Osteocyte (in vitro differentiated cells): Measurements from ENCODE around the gene BAZ2A. TPM values are rescaled to one million over a fixed set of nuclear protein-coding genes. Genes with fewer than 3 reads are reported as not detected.
"Not testable (repeated sequence)": the region's sequence is repeated elsewhere in the genome, so short reads cannot be mapped to it uniquely, and the experiment has no call there.

Experiments used
- DNase-seq: peaks from one replicate; pipeline ENCODE4 v3.0.0; 2021; ENCODE audit warnings: mixed read lengths; ENCODE audit not compliant: unreplicated experiment; ENCODE audit errors: extremely low spot score
- H3K27ac Mint-ChIP-seq: one replicate; pipeline ENCODE4 v1.8.0; 2021; ENCODE audit warnings: mild to moderate bottlenecking, mixed read lengths; ENCODE audit not compliant: unreplicated experiment
- H3K27me3 Mint-ChIP-seq: one replicate; pipeline ENCODE4 v1.8.0; 2021; ENCODE audit warnings: mixed read lengths; ENCODE audit not compliant: unreplicated experiment
- H3K36me3 Mint-ChIP-seq: one replicate; pipeline ENCODE4 v1.8.0; 2021; ENCODE audit warnings: mixed read lengths; ENCODE audit not compliant: unreplicated experiment
- H3K4me1 Mint-ChIP-seq: one replicate; pipeline ENCODE4 v1.8.0; 2021; ENCODE audit warnings: mixed read lengths; ENCODE audit not compliant: unreplicated experiment
- H3K4me3 Mint-ChIP-seq: one replicate; pipeline ENCODE4 v1.8.0; 2021; ENCODE audit warnings: mild to moderate bottlenecking, moderate library complexity, mixed read lengths; ENCODE audit not compliant: unreplicated experiment
- H3K9me3 Mint-ChIP-seq: one replicate; pipeline ENCODE4 v1.8.0; 2021; ENCODE audit warnings: mixed read lengths; ENCODE audit not compliant: unreplicated experiment
- total RNA-seq: library from RNA; stranded (reverse); gene quantifications from 2 replicates; pipeline ENCODE4 v1.2.1, GENCODE V29; 2021
- TF ChIP-seq, protein P1 (sequence below): fragments of 200-600 bp; sonication (generic); IDR thresholded peaks from 2 replicates; pipeline ENCODE4 v1.5.0; 2021; ENCODE audit warnings: antibody characterized with exemption, mild to moderate bottlenecking, moderate library complexity

BAZ2A gene
- total RNA-seq, 1 donor from 2014 or later, result 83.1 TPM

DNA sequence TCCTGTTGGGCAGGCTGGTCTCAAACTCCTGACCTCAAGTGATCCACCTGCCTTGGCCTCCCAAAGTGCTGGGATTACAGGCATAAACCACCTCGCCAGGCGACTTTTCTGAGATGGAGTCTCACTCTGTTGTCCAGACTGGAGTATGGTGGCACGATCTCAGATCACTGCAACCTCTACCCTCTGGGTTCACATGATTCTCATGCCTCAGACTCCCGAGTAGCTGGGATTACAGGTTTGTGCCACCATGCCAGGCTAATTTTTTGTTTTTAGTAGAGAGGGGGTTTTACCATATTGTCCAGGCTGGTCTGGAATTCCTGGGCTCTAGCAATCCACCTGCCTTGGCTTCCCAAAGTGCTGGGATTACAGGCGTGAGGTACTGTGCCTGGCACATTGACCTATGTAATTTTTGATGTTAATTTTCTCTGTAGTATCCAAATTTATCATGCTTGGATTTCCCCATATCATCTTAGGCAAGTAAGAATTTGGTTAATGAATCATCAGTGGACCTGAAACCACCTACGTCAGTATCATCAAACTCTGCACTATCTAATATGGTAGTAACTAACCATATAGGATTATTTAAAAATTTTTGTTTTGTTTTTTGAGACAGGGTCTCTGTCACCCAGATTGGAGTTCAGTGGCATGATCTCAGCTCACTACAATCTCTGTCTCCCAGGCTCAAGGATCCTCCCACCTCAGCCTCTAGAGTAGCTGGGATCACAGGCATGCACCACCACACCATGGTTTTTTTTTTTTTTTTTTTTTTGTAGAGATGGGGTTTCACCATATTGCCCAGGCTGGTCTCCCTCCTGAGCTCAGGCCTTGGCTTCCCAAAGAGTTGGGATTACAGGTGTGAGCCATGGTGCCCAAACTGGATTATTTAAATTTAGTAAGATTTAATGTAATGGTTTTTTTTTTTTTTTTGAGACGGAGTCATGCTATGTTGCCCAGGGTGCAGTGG, 27.6 kb upstream of the BAZ2A start:
- peaks cover 2% of the 10 kb centered on the region for H3K36me3 Mint-ChIP-seq
- TF ChIP-seq, protein P1, sequence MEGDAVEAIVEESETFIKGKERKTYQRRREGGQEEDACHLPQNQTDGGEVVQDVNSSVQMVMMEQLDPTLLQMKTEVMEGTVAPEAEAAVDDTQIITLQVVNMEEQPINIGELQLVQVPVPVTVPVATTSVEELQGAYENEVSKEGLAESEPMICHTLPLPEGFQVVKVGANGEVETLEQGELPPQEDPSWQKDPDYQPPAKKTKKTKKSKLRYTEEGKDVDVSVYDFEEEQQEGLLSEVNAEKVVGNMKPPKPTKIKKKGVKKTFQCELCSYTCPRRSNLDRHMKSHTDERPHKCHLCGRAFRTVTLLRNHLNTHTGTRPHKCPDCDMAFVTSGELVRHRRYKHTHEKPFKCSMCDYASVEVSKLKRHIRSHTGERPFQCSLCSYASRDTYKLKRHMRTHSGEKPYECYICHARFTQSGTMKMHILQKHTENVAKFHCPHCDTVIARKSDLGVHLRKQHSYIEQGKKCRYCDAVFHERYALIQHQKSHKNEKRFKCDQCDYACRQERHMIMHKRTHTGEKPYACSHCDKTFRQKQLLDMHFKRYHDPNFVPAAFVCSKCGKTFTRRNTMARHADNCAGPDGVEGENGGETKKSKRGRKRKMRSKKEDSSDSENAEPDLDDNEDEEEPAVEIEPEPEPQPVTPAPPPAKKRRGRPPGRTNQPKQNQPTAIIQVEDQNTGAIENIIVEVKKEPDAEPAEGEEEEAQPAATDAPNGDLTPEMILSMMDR, result no peak
- H3K4me3 Mint-ChIP-seq, result no peak overlapping the region
- H3K27me3 Mint-ChIP-seq, result no peaks in the 10 kb centered on the region
- no peaks in the 10 kb centered on the region for H3K4me1 Mint-ChIP-seq
- DNase-seq, result peak; percentile 13
- H3K27ac Mint-ChIP-seq, result no peak overlapping the region
- peaks cover 9% of the 10 kb centered on the region for H3K9me3 Mint-ChIP-seq

DNA sequence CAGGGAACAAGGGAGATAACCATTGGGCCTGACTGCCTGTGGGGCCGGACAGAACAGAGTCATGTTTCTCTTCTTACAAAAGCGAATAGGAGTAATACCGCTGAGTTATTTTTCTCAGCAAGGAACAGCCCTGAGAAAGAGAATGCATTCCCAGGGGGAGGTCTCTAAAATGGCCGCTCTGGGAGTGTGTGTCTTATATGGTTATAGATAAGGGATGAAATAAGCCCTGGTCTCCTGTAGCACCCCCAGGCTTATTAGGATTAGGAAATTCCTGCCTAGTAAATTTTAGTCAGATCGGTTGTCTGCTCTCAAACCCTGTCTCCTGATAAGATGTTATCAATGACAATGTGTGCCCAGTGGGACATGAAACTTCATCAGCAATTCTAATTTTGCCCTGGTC, 23.7 kb upstream of the BAZ2A start:
- H3K27ac Mint-ChIP-seq, H3K36me3 Mint-ChIP-seq, H3K4me3 Mint-ChIP-seq, H3K27me3 Mint-ChIP-seq, H3K4me1 Mint-ChIP-seq, H3K9me3 Mint-ChIP-seq: not testable (repeated sequence)
- DNase-seq, result peak; percentile 54

DNA sequence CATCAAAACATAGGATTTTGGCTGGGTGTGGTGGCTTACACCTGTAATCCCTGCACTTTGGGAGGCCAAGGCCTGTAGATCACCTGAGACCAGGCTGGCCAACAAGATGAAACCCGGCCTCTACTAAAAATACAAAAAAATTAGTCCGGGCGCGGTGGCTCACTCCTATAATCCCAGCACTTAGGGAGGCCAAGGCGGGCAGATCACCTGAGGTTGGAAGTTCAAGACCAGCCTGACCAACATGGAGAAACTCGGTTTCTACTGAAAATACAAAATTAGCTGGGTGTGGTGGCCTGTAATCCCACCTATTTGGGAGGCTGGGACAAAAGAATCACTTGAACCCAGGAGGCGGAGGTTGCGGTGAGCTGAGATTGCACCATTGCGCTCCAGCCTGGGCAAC, 17.9 kb upstream of the BAZ2A start:
- not testable (repeated sequence) for H3K9me3 Mint-ChIP-seq, H3K4me3 Mint-ChIP-seq, H3K27me3 Mint-ChIP-seq
- H3K4me1 Mint-ChIP-seq, result peaks cover 24% of the 10 kb centered on the region
- H3K27ac Mint-ChIP-seq, result peak overlapping the region; percentile 31
- peaks cover 16% of the 10 kb centered on the region for H3K36me3 Mint-ChIP-seq
- peak; percentile 46 for DNase-seq

DNA sequence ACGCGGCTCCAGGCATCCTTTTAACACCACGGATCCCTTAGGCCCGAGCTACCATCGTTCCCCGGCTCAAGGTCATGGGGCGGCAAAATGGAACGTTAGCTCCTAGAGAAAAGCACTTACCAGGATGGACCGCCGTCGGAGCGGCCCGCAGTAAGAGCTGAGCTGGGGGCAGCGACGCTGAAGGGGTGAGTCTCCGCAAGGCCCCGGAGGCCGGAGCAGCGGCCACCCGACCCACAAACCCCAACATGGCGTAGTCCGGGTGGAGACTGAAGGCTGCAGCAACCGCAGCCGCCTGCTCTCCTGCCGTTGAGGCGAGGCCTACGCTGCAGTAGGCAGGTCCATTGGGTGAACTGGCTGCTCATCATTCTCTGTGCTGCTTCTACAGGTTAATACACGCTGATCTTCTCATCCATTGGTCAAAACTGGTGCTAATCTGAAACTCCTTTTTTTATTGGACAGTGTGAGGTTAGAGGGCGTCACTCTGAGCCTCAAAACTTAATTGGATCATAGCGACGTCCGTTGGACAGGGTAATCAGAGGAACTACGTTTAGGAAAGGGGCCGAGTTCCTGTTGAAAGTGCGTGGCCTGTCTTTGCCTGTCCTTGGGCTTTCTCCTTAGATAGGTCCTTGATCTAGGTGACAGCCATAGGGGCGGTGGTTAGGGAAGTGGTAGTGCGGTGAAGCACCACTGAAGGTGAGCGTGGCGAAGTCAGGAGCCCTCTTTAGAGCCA, 15.8 kb upstream of the BAZ2A start, which contains the start of gene ATP5F1B:
TSS of gene ATP5F1B (minus strand) at position 268 of the 730 bp plus-strand sequence. CDS start at position 247, 21 bp downstream.
- TF ChIP-seq, protein P1, result no peak
- Mint-ChIP-seq H3K4me1 (peaks cover 27% of the 10 kb centered on the region), H3K36me3 (peaks cover 29% of the 10 kb centered on the region), H3K27me3 (no peaks in the 10 kb centered on the region), H3K9me3 (no peaks in the 10 kb centered on the region), H3K4me3 (peak within 1 kb of the TSS; percentile 99), H3K27ac (peak within 1 kb of the TSS; percentile 98)
- peak; percentile 97 for DNase-seq

DNA sequence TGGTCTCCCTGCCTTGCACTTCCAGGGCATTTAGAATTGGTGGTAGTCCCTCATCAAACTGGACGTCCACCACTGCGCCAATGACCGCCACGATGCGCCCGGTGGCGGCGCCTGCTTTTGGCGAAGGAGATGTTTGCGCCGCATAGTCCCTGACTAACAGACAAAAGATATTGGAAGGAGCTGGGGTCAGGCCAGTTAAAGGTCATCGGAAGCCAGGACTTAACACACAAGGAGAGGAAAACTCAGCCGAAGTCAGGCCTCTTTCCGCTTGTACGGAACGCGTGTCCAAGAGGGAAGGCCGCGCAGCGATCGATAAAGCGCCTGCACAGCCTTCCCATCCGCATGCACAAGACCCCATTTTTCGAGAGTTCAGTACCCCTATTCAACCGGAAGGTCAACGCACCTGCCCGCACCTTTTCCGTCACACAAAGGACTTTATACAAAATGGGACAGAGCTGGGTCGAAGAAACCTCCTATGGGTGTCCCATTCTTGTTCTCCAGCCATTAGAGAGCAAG, 15.1 kb upstream of the BAZ2A start:
- peak overlapping the region; percentile 96 for H3K27ac Mint-ChIP-seq
- no peaks in the 10 kb centered on the region for H3K27me3 Mint-ChIP-seq
- H3K36me3 Mint-ChIP-seq, result peaks cover 33% of the 10 kb centered on the region
- no peak for DNase-seq
- H3K4me1 Mint-ChIP-seq, result peaks cover 27% of the 10 kb centered on the region
- H3K9me3 Mint-ChIP-seq, result no peaks in the 10 kb centered on the region
- H3K4me3 Mint-ChIP-seq, result peak overlapping the region; percentile 99
- TF ChIP-seq, protein P1, result no peak
